Fibroblast of the aortic adventitia (primary cell): ENCODE measurements around the gene SNRNP200. TPM values are rescaled to one million over a fixed set of nuclear protein-coding genes. Genes with fewer than 3 reads are reported as not detected.

Experiments
- DNase-seq: peaks from one replicate; pipeline ENCODE4 v3.0.0-alpha.2; 2010; ENCODE audit warnings: low read depth
- H3K4me3 ChIP-seq: 2 replicates; pipeline ENCODE4 v1.5.1; 2011; ENCODE audit warnings: low read depth, mild to moderate bottlenecking, control low read depth, low read length, moderate library complexity
- total RNA-seq: library from RNA; depleted of rRNA; stranded (reverse); fragments of >200 nt; gene quantifications from 2 replicates; pipeline ENCODE4 v1.2.3, GENCODE V29; 2012; ENCODE audit warnings: low replicate concordance
- TF ChIP-seq, protein P1 (sequence below): IDR thresholded peaks from 2 replicates; pipeline ENCODE4 v1.5.1; 2011; ENCODE audit warnings: mild to moderate bottlenecking, low read length, control low read depth, inconsistent platforms; ENCODE audit not compliant: insufficient read depth

SNRNP200 gene
- total RNA-seq, 1 donor: 39.3 TPM

DNA sequence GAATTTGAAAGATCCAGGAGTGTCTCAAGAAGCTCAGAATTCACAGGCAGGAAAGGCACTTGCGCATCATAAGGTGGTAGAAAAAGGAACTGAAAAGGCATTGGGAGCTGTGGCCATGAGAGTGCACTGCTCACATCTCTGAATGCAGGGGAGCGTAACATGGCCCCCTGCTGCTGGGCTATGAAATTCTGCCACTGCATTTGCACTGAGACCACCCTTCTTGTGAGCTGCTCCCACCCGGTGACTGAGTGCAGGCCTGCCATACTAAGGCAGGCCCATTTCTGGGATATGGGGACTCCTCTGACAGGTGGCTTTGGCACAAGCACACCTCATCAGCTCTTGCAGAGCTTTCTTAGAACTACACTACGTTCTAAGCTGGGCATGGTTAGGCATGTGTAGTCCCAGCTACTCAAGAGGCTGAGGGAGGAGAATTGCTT is 71.4 kb downstream of the SNRNP200 start:
- H3K4me3 ChIP-seq: no peak overlapping the region
- no peak for DNase-seq
- TF ChIP-seq, protein P1, sequence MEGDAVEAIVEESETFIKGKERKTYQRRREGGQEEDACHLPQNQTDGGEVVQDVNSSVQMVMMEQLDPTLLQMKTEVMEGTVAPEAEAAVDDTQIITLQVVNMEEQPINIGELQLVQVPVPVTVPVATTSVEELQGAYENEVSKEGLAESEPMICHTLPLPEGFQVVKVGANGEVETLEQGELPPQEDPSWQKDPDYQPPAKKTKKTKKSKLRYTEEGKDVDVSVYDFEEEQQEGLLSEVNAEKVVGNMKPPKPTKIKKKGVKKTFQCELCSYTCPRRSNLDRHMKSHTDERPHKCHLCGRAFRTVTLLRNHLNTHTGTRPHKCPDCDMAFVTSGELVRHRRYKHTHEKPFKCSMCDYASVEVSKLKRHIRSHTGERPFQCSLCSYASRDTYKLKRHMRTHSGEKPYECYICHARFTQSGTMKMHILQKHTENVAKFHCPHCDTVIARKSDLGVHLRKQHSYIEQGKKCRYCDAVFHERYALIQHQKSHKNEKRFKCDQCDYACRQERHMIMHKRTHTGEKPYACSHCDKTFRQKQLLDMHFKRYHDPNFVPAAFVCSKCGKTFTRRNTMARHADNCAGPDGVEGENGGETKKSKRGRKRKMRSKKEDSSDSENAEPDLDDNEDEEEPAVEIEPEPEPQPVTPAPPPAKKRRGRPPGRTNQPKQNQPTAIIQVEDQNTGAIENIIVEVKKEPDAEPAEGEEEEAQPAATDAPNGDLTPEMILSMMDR: no peak

DNA sequence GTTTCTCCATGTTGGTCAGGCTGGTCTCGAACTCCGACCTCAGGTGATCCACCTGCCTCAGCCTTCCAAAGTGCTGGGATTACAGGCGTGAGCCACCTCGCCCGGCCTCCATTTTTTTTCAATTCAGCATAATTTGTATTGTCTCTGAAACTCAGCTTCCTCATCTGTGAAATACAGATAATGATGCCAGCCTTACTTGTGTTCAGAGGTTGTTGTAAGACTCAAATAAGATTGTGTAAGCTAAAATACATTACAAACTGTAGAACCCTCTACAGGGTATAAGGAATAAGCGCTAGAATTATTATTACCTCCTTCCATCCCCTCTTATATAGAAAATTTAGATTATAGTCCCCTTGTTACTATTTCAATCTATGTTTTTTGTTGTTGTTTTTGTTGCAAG is 71.9 kb downstream of the SNRNP200 start:
- H3K4me3 ChIP-seq: no peak overlapping the region
- TF ChIP-seq, protein P1: no peak
- no peak for DNase-seq

- no peak for DNase-seq
- H3K4me3 ChIP-seq: no peak overlapping the region
- TF ChIP-seq, protein P1: no peak
Observed at GRCh38 chr2:96231316-96231715, 74.0 kb downstream of the SNRNP200 start.

DNA sequence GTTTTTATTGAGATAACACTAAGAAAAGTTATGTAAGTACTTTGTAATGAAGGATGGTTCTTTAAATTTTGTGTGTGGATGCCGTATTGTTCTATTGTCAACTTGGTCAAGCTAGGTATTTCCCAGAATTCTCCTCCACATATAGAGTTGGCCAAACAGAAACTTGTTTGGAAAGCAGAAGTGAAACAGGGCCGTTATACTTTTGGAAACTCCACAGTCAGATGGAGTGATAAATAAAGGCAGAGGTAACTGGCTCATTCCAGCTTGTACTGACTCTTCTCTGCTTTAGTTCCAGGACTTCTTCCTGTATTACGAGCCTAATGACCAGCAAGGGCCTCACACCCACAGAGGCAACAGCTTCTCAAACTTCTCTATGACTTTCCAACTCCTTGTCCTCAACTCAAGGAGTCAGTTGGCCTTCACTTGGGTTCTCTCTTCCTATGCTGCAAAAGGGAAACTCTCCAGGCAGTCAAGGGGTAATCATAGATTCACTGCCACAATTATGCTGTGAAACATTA is 80.3 kb downstream of the SNRNP200 start:
- no peak for DNase-seq
- H3K4me3 ChIP-seq: no peak overlapping the region
- TF ChIP-seq, protein P1: no peak

Other genes starting within 250 kb of the SNRNP200 start
- gene ADRA2B, start 189.0 kb downstream of the SNRNP200 start, total RNA-seq: under 0.01 TPM in 1 of 2 replicates, not detected in the other
- not detected in 2 replicates for gene ASTL, start 167.0 kb downstream of the SNRNP200 start, total RNA-seq
- gene DUSP2, start 160.1 kb downstream of the SNRNP200 start, total RNA-seq: 0.36 and 1.4 TPM in 2 replicates
- gene STARD7, start 96.7 kb downstream of the SNRNP200 start, total RNA-seq: 85.8 and 170 TPM in 2 replicates
- 18.6 and 31.6 TPM in 2 replicates for gene TMEM127, start 39.5 kb downstream of the SNRNP200 start, total RNA-seq
- gene CIAO1, start 39.3 kb downstream of the SNRNP200 start, total RNA-seq: 71.8 and 183 TPM in 2 replicates
- gene ITPRIPL1, start 19.8 kb upstream of the SNRNP200 start, total RNA-seq: 2.5 and 3.4 TPM in 2 replicates
- 0.57 and 18.7 TPM in 2 replicates for gene NCAPH, start 30.2 kb upstream of the SNRNP200 start, total RNA-seq
- not detected in 2 replicates for gene NEURL3, start 199.8 kb upstream of the SNRNP200 start, total RNA-seq
- gene ARID5A, start 231.2 kb upstream of the SNRNP200 start, total RNA-seq: 7.8 and 8.3 TPM in 2 replicates